Breast epithelium (tissue), 3 donors: ENCODE measurements around the gene NELL1.

Source experiments
- POLR2A ChIP-seq: fragments of 450-650 bp; IDR thresholded peaks from one replicate; pipeline ENCODE4 v1.6.1; 2016; ENCODE audit warnings: antibody characterized with exemption, mild to moderate bottlenecking, moderate library complexity
- POLR2AphosphoS5 ChIP-seq, 3 donors: sonication (generic); formaldehyde crosslinking; IDR thresholded peaks; one replicate each; pipeline ENCODE4 v1.6.1; 2017; ENCODE audit warnings: antibody characterized with exemption in 3 of 3
- TF ChIP-seq, protein P1 (sequence below), 3 donors: fragments of 450-650 bp; IDR thresholded peaks; one replicate each; pipeline ENCODE4 v1.5.1; 2016 to 2017; ENCODE audit warnings: antibody characterized with exemption in 3 of 3, mild to moderate bottlenecking in 3 of 3, moderate library complexity in 3 of 3

DNA sequence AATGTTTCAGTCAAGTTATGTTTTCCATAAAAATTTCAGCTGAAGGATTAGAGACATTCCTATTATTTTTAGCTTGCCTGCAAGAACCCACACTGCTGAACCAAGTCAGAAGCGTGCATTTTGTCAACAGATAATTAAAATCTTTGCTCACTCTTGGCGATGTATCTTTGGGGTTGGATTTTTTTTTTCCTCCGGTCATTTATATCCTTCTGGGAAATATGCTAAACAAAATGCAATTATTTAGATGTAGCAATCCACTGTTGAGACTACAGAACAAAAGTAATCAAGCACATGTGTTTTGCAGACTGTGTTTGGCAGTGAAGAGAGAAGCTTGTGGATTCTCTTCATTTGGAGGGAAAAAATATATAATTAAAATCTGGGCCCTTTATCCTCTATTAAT is 15.3 kb upstream of the NELL1 start:
- TF ChIP-seq, protein P1, sequence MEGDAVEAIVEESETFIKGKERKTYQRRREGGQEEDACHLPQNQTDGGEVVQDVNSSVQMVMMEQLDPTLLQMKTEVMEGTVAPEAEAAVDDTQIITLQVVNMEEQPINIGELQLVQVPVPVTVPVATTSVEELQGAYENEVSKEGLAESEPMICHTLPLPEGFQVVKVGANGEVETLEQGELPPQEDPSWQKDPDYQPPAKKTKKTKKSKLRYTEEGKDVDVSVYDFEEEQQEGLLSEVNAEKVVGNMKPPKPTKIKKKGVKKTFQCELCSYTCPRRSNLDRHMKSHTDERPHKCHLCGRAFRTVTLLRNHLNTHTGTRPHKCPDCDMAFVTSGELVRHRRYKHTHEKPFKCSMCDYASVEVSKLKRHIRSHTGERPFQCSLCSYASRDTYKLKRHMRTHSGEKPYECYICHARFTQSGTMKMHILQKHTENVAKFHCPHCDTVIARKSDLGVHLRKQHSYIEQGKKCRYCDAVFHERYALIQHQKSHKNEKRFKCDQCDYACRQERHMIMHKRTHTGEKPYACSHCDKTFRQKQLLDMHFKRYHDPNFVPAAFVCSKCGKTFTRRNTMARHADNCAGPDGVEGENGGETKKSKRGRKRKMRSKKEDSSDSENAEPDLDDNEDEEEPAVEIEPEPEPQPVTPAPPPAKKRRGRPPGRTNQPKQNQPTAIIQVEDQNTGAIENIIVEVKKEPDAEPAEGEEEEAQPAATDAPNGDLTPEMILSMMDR (IDR thresholded peaks at IDR 0.05), result no peak
- TF ChIP-seq POLR2A, result no peak
- no peak for TF ChIP-seq POLR2AphosphoS5 (IDR thresholded peaks at IDR 0.05)
